GM19193 (cell line): ENCODE results near the gene DHX29.

Source experiments
- POLR2A ChIP-seq: IDR thresholded peaks from 4 replicates; pipeline ENCODE4 v1.6.1; 2011; ENCODE audit not compliant: insufficient read depth, insufficient read length; ENCODE audit errors: extremely low read depth

The DHX29 gene

GRCh38 chr5:55327281-55327680 lies 19.8 kb upstream of the DHX29 start:
- no peak for TF ChIP-seq POLR2A

- no peak for TF ChIP-seq POLR2A
These were observed 18.1 kb upstream of the DHX29 start for GRCh38 chr5:55325621-55326020.

GRCh38 chr5:55324815-55325418 lies 17.4 kb upstream of the DHX29 start:
- TF ChIP-seq POLR2A, result no peak

DNA sequence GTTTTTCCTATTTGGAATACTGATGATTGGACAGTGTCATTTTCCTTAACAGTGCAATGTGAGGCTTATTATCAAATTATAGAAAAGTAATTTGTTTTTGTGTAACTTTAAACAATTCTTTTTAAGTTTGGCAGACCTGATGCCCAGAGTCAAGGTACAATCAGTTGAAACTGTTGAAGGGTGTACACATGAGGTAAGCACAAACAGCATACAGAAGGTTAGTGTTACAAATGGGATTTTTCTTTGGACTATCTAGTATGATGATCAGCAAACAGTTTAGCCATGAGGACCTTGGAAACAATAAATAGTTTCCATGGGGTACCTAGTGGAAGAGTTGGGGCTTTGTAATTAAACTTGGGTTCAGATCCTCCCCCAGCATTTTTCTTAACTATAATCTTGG lies 16.5 kb upstream of the DHX29 start:
- no peak for TF ChIP-seq POLR2A

GRCh38 chr5:55320571-55320970 lies 13.1 kb upstream of the DHX29 start:
- no peak for TF ChIP-seq POLR2A

GRCh38 chr5:55319491-55319890 lies 12.0 kb upstream of the DHX29 start:
- TF ChIP-seq POLR2A, result no peak

- TF ChIP-seq POLR2A, result no peak
These were observed 9.3 kb upstream of the DHX29 start for GRCh38 chr5:55316837-55317236.

- TF ChIP-seq POLR2A, result no peak
These were observed 8.8 kb upstream of the DHX29 start for GRCh38 chr5:55316289-55316688.

- TF ChIP-seq POLR2A, result no peak
These were observed 6.5 kb upstream of the DHX29 start for GRCh38 chr5:55313870-55314617.

GRCh38 chr5:55308254-55308836 lies 851 bp upstream of the DHX29 start:
- TF ChIP-seq POLR2A, result no peak

- TF ChIP-seq POLR2A, result no peak
These were observed 682 bp downstream of the DHX29 start for GRCh38 chr5:55306641-55307382.

- no peak for TF ChIP-seq POLR2A
These were observed 2.1 kb downstream of the DHX29 start for GRCh38 chr5:55305345-55305744.

DNA sequence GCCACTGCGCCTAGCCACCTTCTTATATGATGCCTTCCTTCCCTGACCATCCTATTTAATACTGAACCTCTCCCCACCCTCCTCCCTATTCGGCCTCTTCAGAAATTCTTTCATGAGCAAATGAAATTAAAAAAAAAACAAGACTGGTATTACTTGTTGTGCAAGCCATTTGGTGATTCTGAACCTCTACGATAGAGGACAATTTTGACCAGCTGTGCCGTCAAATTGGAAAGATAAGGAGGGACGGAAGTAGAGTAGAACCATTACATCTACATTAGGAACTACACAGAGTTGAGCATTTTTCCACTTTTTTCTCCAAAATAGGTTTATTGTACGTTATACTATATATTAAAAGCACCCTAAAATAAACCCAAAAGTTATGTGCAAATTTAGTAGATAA lies 2.9 kb downstream of the DHX29 start:
- no peak for TF ChIP-seq POLR2A

DNA sequence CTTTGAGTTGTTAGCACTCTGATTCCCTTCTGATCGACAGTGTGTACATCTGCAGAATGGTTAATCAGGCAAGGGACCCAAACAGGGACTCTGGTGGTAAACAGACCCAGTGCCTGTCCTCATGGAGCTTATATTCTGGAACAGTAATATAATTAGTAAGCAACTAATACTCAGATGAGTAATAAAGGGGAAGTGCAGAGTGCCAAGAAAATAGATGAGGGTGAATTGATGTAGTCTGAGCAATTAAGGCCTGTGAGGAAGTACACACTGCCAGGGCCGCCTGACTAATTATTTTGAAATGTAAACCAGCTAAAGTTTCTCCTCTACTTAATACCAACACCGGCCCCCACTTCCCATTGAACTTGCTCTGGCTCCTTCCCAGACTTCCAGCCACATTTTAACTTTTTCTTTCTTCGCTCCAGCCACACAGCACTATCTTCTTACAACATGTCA lies 4.2 kb downstream of the DHX29 start:
- no peak for TF ChIP-seq POLR2A

- no peak for TF ChIP-seq POLR2A
These were observed 6.6 kb downstream of the DHX29 start for GRCh38 chr5:55300890-55301289.
